PFSK-1 (cell line): ENCODE measurements around the gene FAM83E.

ENCODE experiments used
- POLR2AphosphoS5 ChIP-seq: IDR thresholded peaks from 2 replicates; pipeline ENCODE4 v1.6.1; 2012; ENCODE audit warnings: low read depth, mild to moderate bottlenecking, control low read depth, low read length, moderate library complexity
- SIN3A ChIP-seq: IDR thresholded peaks from 2 replicates; pipeline ENCODE4 v1.6.1; 2012; ENCODE audit warnings: mild to moderate bottlenecking, low read length, moderate library complexity, borderline replicate concordance; ENCODE audit not compliant: insufficient read depth
- TF ChIP-seq, protein P1 (sequence below), 2 experiments: IDR thresholded peaks; 2 replicates each; pipeline versions ENCODE4 v1.6.1 to v1.8.0; 2011 to 2012; ENCODE audit warnings: low read depth in 2 of 2, low read length in 2 of 2, control low read depth in 1 of 2, inconsistent platforms in 1 of 2, mild to moderate bottlenecking in 1 of 2, moderate library complexity in 1 of 2; ENCODE audit not compliant: insufficient read depth in 1 of 2

DNA sequence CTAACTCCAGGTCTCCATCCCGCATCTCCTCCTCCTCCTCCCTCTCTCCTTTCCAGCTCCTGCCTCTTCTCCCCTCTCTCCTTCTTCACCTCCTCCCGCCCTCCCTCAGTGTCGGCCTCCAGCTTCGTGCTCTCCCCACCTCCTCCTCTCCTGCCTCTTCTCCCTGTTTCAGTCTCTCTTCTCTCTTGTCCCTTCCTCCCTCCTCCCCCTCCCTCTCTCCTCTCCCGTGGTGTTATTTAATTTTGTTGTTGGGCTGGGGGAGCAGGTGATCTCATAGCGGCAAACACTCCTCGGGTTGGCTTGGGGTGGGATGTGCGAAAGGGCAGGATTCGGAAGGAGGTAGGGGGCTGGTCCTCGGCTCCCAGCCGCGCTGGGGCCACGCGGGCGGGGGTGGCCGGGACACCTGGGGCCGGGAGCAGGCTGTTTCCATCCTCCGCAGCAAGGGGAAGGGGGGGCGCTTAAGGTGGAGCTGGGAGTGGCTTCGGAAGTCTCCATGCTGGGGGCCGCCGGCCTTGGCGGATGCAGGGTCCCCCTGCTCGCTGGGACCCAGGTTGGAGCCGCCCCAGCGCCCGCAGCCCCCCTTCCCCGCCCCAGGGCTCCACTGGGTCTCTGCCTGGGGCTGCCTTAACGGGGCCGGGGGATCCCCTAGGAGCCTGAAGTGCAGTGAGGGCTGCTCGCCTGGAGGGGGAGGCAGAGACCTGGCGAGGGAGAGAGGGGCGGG is 31.3 kb upstream of the FAM83E start, which contains the start of gene CA11:
- TF ChIP-seq POLR2AphosphoS5: no peak
- TF ChIP-seq, protein P1, sequence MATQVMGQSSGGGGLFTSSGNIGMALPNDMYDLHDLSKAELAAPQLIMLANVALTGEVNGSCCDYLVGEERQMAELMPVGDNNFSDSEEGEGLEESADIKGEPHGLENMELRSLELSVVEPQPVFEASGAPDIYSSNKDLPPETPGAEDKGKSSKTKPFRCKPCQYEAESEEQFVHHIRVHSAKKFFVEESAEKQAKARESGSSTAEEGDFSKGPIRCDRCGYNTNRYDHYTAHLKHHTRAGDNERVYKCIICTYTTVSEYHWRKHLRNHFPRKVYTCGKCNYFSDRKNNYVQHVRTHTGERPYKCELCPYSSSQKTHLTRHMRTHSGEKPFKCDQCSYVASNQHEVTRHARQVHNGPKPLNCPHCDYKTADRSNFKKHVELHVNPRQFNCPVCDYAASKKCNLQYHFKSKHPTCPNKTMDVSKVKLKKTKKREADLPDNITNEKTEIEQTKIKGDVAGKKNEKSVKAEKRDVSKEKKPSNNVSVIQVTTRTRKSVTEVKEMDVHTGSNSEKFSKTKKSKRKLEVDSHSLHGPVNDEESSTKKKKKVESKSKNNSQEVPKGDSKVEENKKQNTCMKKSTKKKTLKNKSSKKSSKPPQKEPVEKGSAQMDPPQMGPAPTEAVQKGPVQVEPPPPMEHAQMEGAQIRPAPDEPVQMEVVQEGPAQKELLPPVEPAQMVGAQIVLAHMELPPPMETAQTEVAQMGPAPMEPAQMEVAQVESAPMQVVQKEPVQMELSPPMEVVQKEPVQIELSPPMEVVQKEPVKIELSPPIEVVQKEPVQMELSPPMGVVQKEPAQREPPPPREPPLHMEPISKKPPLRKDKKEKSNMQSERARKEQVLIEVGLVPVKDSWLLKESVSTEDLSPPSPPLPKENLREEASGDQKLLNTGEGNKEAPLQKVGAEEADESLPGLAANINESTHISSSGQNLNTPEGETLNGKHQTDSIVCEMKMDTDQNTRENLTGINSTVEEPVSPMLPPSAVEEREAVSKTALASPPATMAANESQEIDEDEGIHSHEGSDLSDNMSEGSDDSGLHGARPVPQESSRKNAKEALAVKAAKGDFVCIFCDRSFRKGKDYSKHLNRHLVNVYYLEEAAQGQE (IDR thresholded peaks at IDR 0.05; ENCODE audit: insufficient read depth in 1 of 2, low read depth in 2 of 2, low read length in 2 of 2): no peak
- no peak; the same call in 1 of the 2 replicates for TF ChIP-seq SIN3A
